ENCODE data around the gene CISH. TPM values are rescaled to one million over a fixed set of nuclear protein-coding genes. Genes with fewer than 3 reads are reported as not detected.

Gene CISH
- total RNA-seq, 1 experiment from 2014 or later: 1.7 TPM

DNA sequence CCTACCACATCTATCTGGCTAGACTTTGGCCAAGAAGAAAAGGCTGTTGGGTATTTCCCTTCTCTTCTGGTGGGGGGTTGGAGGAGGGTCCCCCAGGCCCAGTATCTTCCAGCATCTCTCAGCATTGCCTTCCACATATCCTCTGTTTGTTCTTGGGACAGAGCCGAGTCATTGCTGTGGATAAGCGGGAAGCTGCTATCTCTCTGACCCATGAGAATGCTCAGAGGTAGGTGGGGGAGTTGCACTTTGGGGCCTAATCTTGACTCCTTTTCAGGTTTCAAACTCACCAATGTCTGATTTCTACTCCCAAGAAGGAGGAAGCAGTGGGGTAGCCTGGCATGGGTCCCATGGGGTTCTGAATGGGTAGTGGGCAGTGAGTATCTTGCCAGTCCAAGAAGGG, 34.2 kb downstream of the CISH start:
- WGBS (ENCODE audit: extremely low coverage, insufficient read length, low lambda C conversion rate): no CpG with 5 or more reads among the region's 2 CpGs
- no peak overlapping the region for H3K14ac ChIP-seq (ENCODE audit: insufficient read depth, low read length)
- H3K36me3 Mint-ChIP-seq (ENCODE audit: insufficient read depth in 1 of 3, low read depth in 3 of 3): peaks cover 0 to 4% (median 2%) of the 10 kb centered on the region in 3 experiments; a peak in 4 of 7 replicates
- no peak overlapping the region for H2AK5ac ChIP-seq (ENCODE audit: insufficient read length, low read length)
- H3K27ac Mint-ChIP-seq: no peak overlapping the region
- no peaks in the 10 kb centered on the region for H3K23me2 ChIP-seq (ENCODE audit: insufficient read length, low read depth, low read length, poor library complexity, severe bottlenecking)
- no peaks in the 10 kb centered on the region for H3K9me3 ChIP-seq (ENCODE audit: control insufficient read depth, low read depth, low read length)
- no peak overlapping the region for H3K27ac ChIP-seq (ENCODE audit: insufficient read length, low read depth, low read length)
- H3K18ac ChIP-seq (ENCODE audit: insufficient read length, low read depth, low read length): no peak overlapping the region
- DNase-seq: no peak
- H2BK12ac ChIP-seq (ENCODE audit: insufficient read length, low read depth, low read length): no peak overlapping the region
- no peaks in the 10 kb centered on the region for H3K4me1 Mint-ChIP-seq
- H3K23ac ChIP-seq (ENCODE audit: insufficient read length, low read depth, low read length): no peak overlapping the region
- H3T11ph ChIP-seq (ENCODE audit: low read length): no peak overlapping the region
- H3K79me1 ChIP-seq (ENCODE audit: insufficient read depth, low read depth, low read length, poor library complexity, severe bottlenecking): no peaks in the 10 kb centered on the region
- H2BK5ac ChIP-seq (ENCODE audit: insufficient read length, low read length): no peak overlapping the region
- no peak overlapping the region for H4K8ac ChIP-seq (replicated peaks; ENCODE audit: insufficient read length, low read depth, low read length)
- H3K4me2 ChIP-seq (ENCODE audit: insufficient read depth, insufficient read length, low read length): no peak overlapping the region
- H4K5ac ChIP-seq (ENCODE audit: insufficient read length, low read depth, low read length): no peak overlapping the region
- H4K20me1 ChIP-seq (ENCODE audit: control insufficient read depth, insufficient read depth, insufficient read length): no peaks in the 10 kb centered on the region
- H3K79me2 ChIP-seq (ENCODE audit: insufficient read depth, low read length): no peaks in the 10 kb centered on the region
- H2AFZ ChIP-seq (ENCODE audit: low read length): no peak overlapping the region
- H3K27me3 ChIP-seq (ENCODE audit: insufficient read depth, low read length): no peaks in the 10 kb centered on the region
- no peak overlapping the region for H3K9ac ChIP-seq (ENCODE audit: extremely low read depth, insufficient read length, low read length)
- no peak overlapping the region for H2BK120ac ChIP-seq (ENCODE audit: low read depth, low read length, poor library complexity, severe bottlenecking)
- TF ChIP-seq, protein P1, sequence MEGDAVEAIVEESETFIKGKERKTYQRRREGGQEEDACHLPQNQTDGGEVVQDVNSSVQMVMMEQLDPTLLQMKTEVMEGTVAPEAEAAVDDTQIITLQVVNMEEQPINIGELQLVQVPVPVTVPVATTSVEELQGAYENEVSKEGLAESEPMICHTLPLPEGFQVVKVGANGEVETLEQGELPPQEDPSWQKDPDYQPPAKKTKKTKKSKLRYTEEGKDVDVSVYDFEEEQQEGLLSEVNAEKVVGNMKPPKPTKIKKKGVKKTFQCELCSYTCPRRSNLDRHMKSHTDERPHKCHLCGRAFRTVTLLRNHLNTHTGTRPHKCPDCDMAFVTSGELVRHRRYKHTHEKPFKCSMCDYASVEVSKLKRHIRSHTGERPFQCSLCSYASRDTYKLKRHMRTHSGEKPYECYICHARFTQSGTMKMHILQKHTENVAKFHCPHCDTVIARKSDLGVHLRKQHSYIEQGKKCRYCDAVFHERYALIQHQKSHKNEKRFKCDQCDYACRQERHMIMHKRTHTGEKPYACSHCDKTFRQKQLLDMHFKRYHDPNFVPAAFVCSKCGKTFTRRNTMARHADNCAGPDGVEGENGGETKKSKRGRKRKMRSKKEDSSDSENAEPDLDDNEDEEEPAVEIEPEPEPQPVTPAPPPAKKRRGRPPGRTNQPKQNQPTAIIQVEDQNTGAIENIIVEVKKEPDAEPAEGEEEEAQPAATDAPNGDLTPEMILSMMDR (conservative IDR thresholded peaks at IDR 0.05): no peak
- H3K27me3 Mint-ChIP-seq (ENCODE audit: low read depth): no peaks in the 10 kb centered on the region
- no peak overlapping the region for H4K91ac ChIP-seq (ENCODE audit: insufficient read length, low read depth, low read length)
- no peaks in the 10 kb centered on the region for H3K4me1 ChIP-seq (ENCODE audit: insufficient read depth, low read length)
- no peak overlapping the region for H2BK15ac ChIP-seq (ENCODE audit: low read depth, low read length)
- H3K9me3 Mint-ChIP-seq: no peaks in the 10 kb centered on the region
- H2BK20ac ChIP-seq (ENCODE audit: low read depth, low read length, poor library complexity, severe bottlenecking): no peak overlapping the region
- H3K4ac ChIP-seq (ENCODE audit: low read depth, low read length): no peak overlapping the region
- H3K4me3 Mint-ChIP-seq: no peak overlapping the region
- no peak overlapping the region for H3K56ac ChIP-seq (ENCODE audit: insufficient read length, low read depth, low read length)

All from H9 (cell line).